Measurements from ENCODE around the gene MZB1.

DNA sequence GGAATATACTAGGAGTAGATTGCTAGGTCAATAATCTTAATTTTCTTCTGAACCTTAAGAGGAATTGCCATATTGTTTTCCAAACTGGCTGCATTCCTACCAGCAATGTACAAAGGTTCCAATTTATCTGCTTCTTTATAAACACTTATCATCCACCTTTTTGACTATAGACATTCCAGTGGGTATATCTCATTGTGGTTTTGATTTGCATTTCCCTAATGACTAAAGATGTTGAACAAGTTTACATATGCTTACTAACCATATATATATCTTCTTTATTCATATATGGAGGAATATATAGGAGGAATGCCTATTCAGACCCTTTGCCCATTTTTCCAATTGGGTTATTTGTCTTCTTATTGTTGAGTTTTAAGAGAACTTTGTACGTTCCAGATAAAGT lies 42.0 kb upstream of the MZB1 start:
- TF ChIP-seq POLR2A (IDR thresholded peaks at IDR 0.05) (no peak), EP300 (IDR thresholded peaks at IDR 0.05) (no peak)
- TF ChIP-seq, protein P1, sequence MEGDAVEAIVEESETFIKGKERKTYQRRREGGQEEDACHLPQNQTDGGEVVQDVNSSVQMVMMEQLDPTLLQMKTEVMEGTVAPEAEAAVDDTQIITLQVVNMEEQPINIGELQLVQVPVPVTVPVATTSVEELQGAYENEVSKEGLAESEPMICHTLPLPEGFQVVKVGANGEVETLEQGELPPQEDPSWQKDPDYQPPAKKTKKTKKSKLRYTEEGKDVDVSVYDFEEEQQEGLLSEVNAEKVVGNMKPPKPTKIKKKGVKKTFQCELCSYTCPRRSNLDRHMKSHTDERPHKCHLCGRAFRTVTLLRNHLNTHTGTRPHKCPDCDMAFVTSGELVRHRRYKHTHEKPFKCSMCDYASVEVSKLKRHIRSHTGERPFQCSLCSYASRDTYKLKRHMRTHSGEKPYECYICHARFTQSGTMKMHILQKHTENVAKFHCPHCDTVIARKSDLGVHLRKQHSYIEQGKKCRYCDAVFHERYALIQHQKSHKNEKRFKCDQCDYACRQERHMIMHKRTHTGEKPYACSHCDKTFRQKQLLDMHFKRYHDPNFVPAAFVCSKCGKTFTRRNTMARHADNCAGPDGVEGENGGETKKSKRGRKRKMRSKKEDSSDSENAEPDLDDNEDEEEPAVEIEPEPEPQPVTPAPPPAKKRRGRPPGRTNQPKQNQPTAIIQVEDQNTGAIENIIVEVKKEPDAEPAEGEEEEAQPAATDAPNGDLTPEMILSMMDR (IDR thresholded peaks at IDR 0.05), result no peak
